ENCODE data around the gene TM7SF3.

The TM7SF3 gene

DNA sequence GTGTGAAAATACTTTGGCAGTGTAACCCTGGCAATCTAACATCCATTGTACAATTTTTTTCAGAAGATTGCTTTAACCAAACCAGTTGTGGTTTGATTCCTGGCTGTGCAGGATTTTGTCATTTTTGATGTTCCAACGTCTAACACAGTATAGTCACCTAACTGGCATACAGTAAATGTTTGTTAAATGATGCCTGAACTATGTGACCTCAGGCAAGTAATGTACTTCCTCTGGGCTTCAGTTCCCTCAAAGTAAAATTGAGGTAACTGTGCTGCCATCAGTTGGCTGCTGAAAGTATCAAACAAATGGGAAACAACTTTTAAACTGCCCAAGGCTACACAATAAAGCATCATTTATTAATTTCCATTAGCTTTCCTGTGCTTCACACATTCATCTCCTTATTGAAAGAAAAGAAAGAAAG lies 4.3 kb downstream of the TM7SF3 start:
- no peak overlapping the region for H3K4me3 ChIP-seq (ENCODE audit: low read depth, low read length)
- H3K4me1 ChIP-seq, result no peaks in the 10 kb centered on the region; the same call in none of the 2 replicates
- no peaks in the 10 kb centered on the region for H3K36me3 ChIP-seq
- no peaks in the 10 kb centered on the region for H3K27me3 ChIP-seq
- H3K9me3 ChIP-seq, result no peaks in the 10 kb centered on the region
- DNase-seq, result no peak
- TF ChIP-seq, protein P1, sequence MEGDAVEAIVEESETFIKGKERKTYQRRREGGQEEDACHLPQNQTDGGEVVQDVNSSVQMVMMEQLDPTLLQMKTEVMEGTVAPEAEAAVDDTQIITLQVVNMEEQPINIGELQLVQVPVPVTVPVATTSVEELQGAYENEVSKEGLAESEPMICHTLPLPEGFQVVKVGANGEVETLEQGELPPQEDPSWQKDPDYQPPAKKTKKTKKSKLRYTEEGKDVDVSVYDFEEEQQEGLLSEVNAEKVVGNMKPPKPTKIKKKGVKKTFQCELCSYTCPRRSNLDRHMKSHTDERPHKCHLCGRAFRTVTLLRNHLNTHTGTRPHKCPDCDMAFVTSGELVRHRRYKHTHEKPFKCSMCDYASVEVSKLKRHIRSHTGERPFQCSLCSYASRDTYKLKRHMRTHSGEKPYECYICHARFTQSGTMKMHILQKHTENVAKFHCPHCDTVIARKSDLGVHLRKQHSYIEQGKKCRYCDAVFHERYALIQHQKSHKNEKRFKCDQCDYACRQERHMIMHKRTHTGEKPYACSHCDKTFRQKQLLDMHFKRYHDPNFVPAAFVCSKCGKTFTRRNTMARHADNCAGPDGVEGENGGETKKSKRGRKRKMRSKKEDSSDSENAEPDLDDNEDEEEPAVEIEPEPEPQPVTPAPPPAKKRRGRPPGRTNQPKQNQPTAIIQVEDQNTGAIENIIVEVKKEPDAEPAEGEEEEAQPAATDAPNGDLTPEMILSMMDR (IDR thresholded peaks at IDR 0.05; ENCODE audit: low read depth, low read length), result no peak

GRCh38 chr12:27008081-27008480 lies 6.1 kb downstream of the TM7SF3 start:
- TF ChIP-seq, protein P1 (IDR thresholded peaks at IDR 0.05; ENCODE audit: low read depth, low read length), result no peak
- Histone ChIP-seq H3K4me1 (peaks cover 9% of the 10 kb centered on the region), H3K36me3 (no peaks in the 10 kb centered on the region), H3K27me3 (no peaks in the 10 kb centered on the region), H3K4me3 (ENCODE audit: low read depth, low read length) (no peak overlapping the region), H3K9me3 (no peaks in the 10 kb centered on the region)
- no peak for DNase-seq

- TF ChIP-seq, protein P1 (IDR thresholded peaks at IDR 0.05; ENCODE audit: low read depth, low read length), result no peak
- H3K9me3 ChIP-seq, result no peaks in the 10 kb centered on the region
- no peak for DNase-seq
- H3K36me3 ChIP-seq, result no peaks in the 10 kb centered on the region
- H3K4me3 ChIP-seq (ENCODE audit: low read depth, low read length), result no peak overlapping the region
- peaks cover 9% of the 10 kb centered on the region for H3K4me1 ChIP-seq
- no peaks in the 10 kb centered on the region for H3K27me3 ChIP-seq
Measured at GRCh38 chr12:27006797-27007467, 7.3 kb downstream of the TM7SF3 start.

DNA sequence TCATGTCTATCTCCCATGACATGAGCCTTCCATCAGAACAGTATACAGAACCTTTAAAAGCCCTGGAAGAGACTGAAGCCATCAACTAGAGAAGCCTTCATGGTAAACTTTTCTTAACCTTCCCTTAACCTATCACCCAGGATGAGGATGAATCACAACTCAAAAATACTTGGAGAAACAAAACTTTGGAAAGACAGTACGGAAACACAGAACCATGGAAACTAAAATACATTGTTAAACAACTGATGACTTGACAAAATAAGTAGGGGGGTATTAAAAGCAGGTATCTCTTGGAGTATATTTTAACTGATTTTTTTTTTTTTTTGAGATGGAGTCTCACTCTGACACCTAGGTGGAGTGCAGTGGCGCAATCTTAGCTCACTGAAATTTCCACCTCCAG lies 8.7 kb downstream of the TM7SF3 start:
- Histone ChIP-seq H3K36me3 (no peaks in the 10 kb centered on the region; the same call in 1 of the 2 replicates), H3K4me1 (peaks cover 9% of the 10 kb centered on the region), H3K9me3 (no peaks in the 10 kb centered on the region), H3K27me3 (no peaks in the 10 kb centered on the region), H3K4me3 (ENCODE audit: low read depth, low read length) (no peak overlapping the region)
- no peak for DNase-seq
- TF ChIP-seq, protein P1 (IDR thresholded peaks at IDR 0.05; ENCODE audit: low read depth, low read length), result no peak

- H3K9me3 ChIP-seq, result no peaks in the 10 kb centered on the region
- H3K4me1 ChIP-seq, result peaks cover 9% of the 10 kb centered on the region
- H3K36me3 ChIP-seq, result peaks cover 6% of the 10 kb centered on the region
- no peaks in the 10 kb centered on the region for H3K27me3 ChIP-seq
- peak; percentile 60 for DNase-seq
- TF ChIP-seq, protein P1 (IDR thresholded peaks at IDR 0.05; ENCODE audit: low read depth, low read length), result no peak
- no peak overlapping the region for H3K4me3 ChIP-seq (ENCODE audit: low read depth, low read length)
Measured at GRCh38 chr12:27003421-27004381, 10.5 kb downstream of the TM7SF3 start.
